Thymus (tissue), 11 donors: Measurements from ENCODE around the gene DUXA. TPM values are rescaled to one million over a fixed set of nuclear protein-coding genes. Genes with fewer than 3 reads are reported as not detected.
"Not testable (repeated sequence)": the region's sequence is repeated elsewhere in the genome, so short reads cannot be mapped to it uniquely, and the experiment has no call there.

ENCODE experiments used
- DNase-seq, 9 donors: peaks; one replicate each; pipeline ENCODE4 v3.0.0-alpha.2; 2013; ENCODE audit warnings: low spot score in 9 of 9, low read depth in 6 of 9, missing footprints in 1 of 9
- H3K27ac ChIP-seq, 2 donors: one replicate each; pipeline ENCODE4 v1.5.1; 2013; ENCODE audit warnings: control low read depth in 1 of 2, low read depth in 1 of 2, low read length in 1 of 2, mild to moderate bottlenecking in 1 of 2, moderate library complexity in 1 of 2
- H3K27me3 ChIP-seq, 2 donors: one replicate each; pipeline ENCODE4 v1.5.1; 2013; ENCODE audit warnings: low read length in 1 of 2; ENCODE audit not compliant: control insufficient read depth in 2 of 2, insufficient read depth in 1 of 2
- H3K36me3 ChIP-seq, 2 donors: one replicate each; pipeline ENCODE4 v1.5.1; 2013; ENCODE audit warnings: low read length in 1 of 2, mild to moderate bottlenecking in 1 of 2, moderate library complexity in 1 of 2; ENCODE audit not compliant: control insufficient read depth in 2 of 2, insufficient read depth in 2 of 2
- H3K4me1 ChIP-seq, 2 donors: one replicate each; pipeline ENCODE4 v1.5.1; 2013; ENCODE audit warnings: low read length in 2 of 2; ENCODE audit not compliant: control insufficient read depth in 2 of 2, insufficient read depth in 2 of 2
- H3K4me3 ChIP-seq, 2 donors: one replicate each; pipeline ENCODE4 v1.5.1; 2013; ENCODE audit warnings: low read length in 2 of 2, control low read depth in 1 of 2, mild to moderate bottlenecking in 1 of 2
- H3K9me3 ChIP-seq, 2 donors: one replicate each; pipeline ENCODE4 v1.5.1; 2013; ENCODE audit warnings: low read length in 1 of 2, mild to moderate bottlenecking in 1 of 2; ENCODE audit not compliant: control insufficient read depth in 2 of 2, insufficient read depth in 1 of 2
- WGBS: extraction: QIAGEN DNeasy Blood & Tissue Kit; methylation state at CpG from one replicate; pipeline ENCODE4 v1.1.7; 2013; 5-methylcytosine and 5-hydroxymethylcytosine counted together
- polyA plus RNA-seq: library from polyadenylated mRNA; stranded (reverse); fragments of 200-250 nt; gene quantifications from one replicate; pipeline ENCODE4 v1.2.3, GENCODE V29; 2013
- total RNA-seq: library from RNA; stranded (reverse); fragments of 120-200 nt; gene quantifications from one replicate; pipeline ENCODE4 v1.2.4, GENCODE V29; 2013
- donor health status: healthy.

The DUXA gene
- total and polyA plus RNA-seq, 2 donors, result 0.05 TPM

GRCh38 chr19:57113501-57113900, 53.8 kb downstream of the DUXA start:
- WGBS, result 83% methylated on average over 7 of the region's 7 CpGs
- not testable (repeated sequence) for H3K27ac ChIP-seq, DNase-seq, H3K4me1 ChIP-seq, H3K36me3 ChIP-seq, H3K27me3 ChIP-seq, H3K4me3 ChIP-seq
- H3K9me3 ChIP-seq, result peaks cover 1 to 19% of the 10 kb centered on the region in 2 donors

GRCh38 chr19:57111329-57111644, 56.0 kb downstream of the DUXA start:
- no peaks in the 10 kb centered on the region for H3K4me1 ChIP-seq
- WGBS, result 95% methylated on average over 1 of the region's 1 CpG
- peaks cover 3 to 5% of the 10 kb centered on the region in 2 donors for H3K27me3 ChIP-seq
- peaks cover 3 to 14% of the 10 kb centered on the region in 2 donors for H3K9me3 ChIP-seq
- no peaks in the 10 kb centered on the region for H3K36me3 ChIP-seq
- H3K27ac ChIP-seq, result no peak overlapping the region
- no peak for DNase-seq
- H3K4me3 ChIP-seq, result no peak overlapping the region

- Histone ChIP-seq H3K4me3 (no peak overlapping the region), H3K36me3 (no peaks in the 10 kb centered on the region), H3K27me3 (peaks cover 3 to 11% of the 10 kb centered on the region in 2 donors), H3K4me1 (no peaks in the 10 kb centered on the region), H3K9me3 (peaks cover 7 to 14% of the 10 kb centered on the region in 2 donors), H3K27ac (no peak overlapping the region)
- peak in 1 of 9 donors; percentile 6 for DNase-seq
- 89% methylated on average over 9 of the region's 9 CpGs for WGBS
Measured at GRCh38 chr19:57110592-57111328, 56.5 kb downstream of the DUXA start.

GRCh38 chr19:57106722-57107235, 60.5 kb downstream of the DUXA start:
- Histone ChIP-seq H3K27ac (no peak overlapping the region), H3K4me3 (no peak overlapping the region), H3K9me3 (peaks cover 7 to 9% of the 10 kb centered on the region in 2 donors), H3K27me3 (peaks cover 3 to 13% of the 10 kb centered on the region in 2 donors), H3K4me1 (no peaks in the 10 kb centered on the region), H3K36me3 (no peaks in the 10 kb centered on the region)
- DNase-seq, result no peak
- 13% methylated on average over 42 of the region's 42 CpGs for WGBS

GRCh38 chr19:57105976-57106721, 61.1 kb downstream of the DUXA start:
- H3K4me1 ChIP-seq, result no peaks in the 10 kb centered on the region
- no peaks in the 10 kb centered on the region for H3K36me3 ChIP-seq
- peaks cover 3 to 13% of the 10 kb centered on the region in 2 donors for H3K27me3 ChIP-seq
- peaks cover 7 to 9% of the 10 kb centered on the region in 2 donors for H3K9me3 ChIP-seq
- 16% methylated on average over 57 of the region's 57 CpGs for WGBS
- H3K27ac ChIP-seq, result no peak overlapping the region
- H3K4me3 ChIP-seq, result no peak overlapping the region
- DNase-seq, result no peak

Other genes starting within 250 kb of the DUXA start
- not detected for gene USP29, start 47.5 kb downstream of the DUXA start, total RNA-seq
- not detected for gene USP29, start 47.5 kb downstream of the DUXA start, polyA plus RNA-seq
- gene ZIM3, start 22.3 kb downstream of the DUXA start, total RNA-seq, result not detected
- gene ZIM3, start 22.3 kb downstream of the DUXA start, polyA plus RNA-seq, result not detected
- 27.8 TPM for gene ZNF264, start 24.0 kb upstream of the DUXA start, total RNA-seq
- 6.3 TPM for gene ZNF264, start 24.0 kb upstream of the DUXA start, polyA plus RNA-seq
- gene AURKC, start 63.5 kb upstream of the DUXA start, total RNA-seq, result 1.5 TPM
- 4.5 TPM for gene AURKC, start 63.5 kb upstream of the DUXA start, polyA plus RNA-seq
- 11.1 TPM for gene ZNF805, start 73.1 kb upstream of the DUXA start, total RNA-seq
- gene ZNF805, start 73.1 kb upstream of the DUXA start, polyA plus RNA-seq, result 1.3 TPM
- gene ZNF460, start 113.0 kb upstream of the DUXA start, total RNA-seq, result 20.7 TPM
- 1.4 TPM for gene ZNF460, start 113.0 kb upstream of the DUXA start, polyA plus RNA-seq
- gene ZNF543, start 153.0 kb upstream of the DUXA start, total RNA-seq, result 10.3 TPM
- 3.9 TPM for gene ZNF543, start 153.0 kb upstream of the DUXA start, polyA plus RNA-seq
- 10.7 TPM for gene ZNF304, start 183.8 kb upstream of the DUXA start, total RNA-seq
- gene ZNF304, start 183.8 kb upstream of the DUXA start, polyA plus RNA-seq, result 7.9 TPM
- 23.7 TPM for gene TRAPPC2B, start 196.1 kb upstream of the DUXA start, total RNA-seq
- gene TRAPPC2B, start 196.1 kb upstream of the DUXA start, polyA plus RNA-seq, result 42.2 TPM
- gene ZNF547, start 196.1 kb upstream of the DUXA start, total RNA-seq, result 4.3 TPM
- 7.2 TPM for gene ZNF547, start 196.1 kb upstream of the DUXA start, polyA plus RNA-seq
- 14.7 TPM for gene ZNF548, start 222.4 kb upstream of the DUXA start, total RNA-seq
- 26.4 TPM for gene ZNF548, start 222.4 kb upstream of the DUXA start, polyA plus RNA-seq
- gene ZNF17, start 243.7 kb upstream of the DUXA start, total RNA-seq, result 10.4 TPM
- gene ZNF17, start 243.7 kb upstream of the DUXA start, polyA plus RNA-seq, result 5.3 TPM